GM19239 (cell line): ENCODE data around the gene LYG1.
"Not testable (repeated sequence)": the region's sequence is repeated elsewhere in the genome, so short reads cannot be mapped to it uniquely, and the experiment has no call there.

Source experiments
- DNase-seq: peaks from one replicate; pipeline ENCODE4 v3.0.0; 2011; ENCODE audit warnings: low spot score; ENCODE audit not compliant: insufficient read length
- FAIRE-seq: peaks from 2 replicates; lab custom pipeline; 2011; peaks lifted over from hg19 to GRCh38; lab: Jason Lieb, UNC

The LYG1 gene

DNA sequence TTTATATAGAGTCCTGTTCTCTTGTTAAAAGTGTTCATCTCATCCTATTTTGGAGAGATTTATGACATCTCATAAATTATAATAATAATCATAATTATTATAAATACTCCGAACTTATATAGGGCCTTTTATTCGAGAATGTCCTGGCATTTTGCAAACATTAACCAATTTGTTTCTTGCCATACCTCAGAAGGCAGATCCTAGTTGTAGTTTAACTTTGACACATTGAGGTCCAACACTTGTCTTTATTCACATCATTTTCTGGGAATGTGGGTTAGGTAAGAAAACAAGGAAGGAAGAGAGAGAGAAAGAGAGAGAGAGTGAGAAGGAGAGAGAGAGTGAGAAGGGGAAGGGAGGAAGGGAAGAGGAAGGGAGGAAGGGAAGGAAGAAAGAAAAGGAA is at the start of gene LYG1:
LYG1 (minus strand) TSS at position 101 of the 400 bp plus-strand sequence. CDS start 5,527 bp downstream, outside the sequence.
- not testable (repeated sequence) for DNase-seq
- peak; percentile 35 for FAIRE-seq

DNA sequence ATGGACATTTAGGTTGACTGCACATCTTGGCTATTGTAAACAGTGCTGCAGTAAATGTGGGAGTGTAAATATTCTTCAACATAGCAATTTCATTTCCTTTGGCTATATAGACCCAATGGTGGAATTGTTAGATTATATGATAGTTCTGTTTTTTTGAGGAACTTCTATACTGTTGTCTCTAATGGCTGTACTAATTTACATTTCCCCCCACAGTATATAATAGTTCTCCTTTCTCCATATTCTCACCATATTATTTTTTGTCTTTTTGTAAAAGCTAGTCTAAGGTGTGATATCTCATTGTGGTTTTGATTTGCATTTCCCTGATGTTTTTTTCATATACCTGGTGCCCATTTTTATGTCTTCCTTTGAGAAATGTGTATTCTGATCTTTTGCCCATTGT is 49.2 kb upstream of the LYG1 start:
- no peak for DNase-seq
- no peak for FAIRE-seq

DNA sequence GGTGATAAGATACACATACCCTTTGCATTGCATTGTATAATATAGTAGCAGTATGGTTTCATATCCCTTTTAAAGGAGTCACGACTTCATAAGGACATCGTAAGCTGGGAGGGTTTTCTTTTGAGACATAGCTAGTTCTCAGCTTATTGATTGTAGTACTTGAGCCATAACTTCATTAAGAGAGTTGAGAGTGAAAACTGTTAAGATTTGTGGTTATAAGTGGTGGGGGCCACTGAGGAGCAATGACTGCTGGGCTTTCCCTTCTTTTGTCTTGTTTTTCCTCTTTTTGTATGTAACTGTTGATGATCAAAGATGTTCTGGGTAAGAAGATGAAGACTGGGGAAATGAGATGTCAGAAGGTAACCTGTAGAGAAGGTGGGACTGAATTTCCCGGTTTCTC is 47.2 kb upstream of the LYG1 start:
- FAIRE-seq (no peak), DNase-seq (no peak)

DNA sequence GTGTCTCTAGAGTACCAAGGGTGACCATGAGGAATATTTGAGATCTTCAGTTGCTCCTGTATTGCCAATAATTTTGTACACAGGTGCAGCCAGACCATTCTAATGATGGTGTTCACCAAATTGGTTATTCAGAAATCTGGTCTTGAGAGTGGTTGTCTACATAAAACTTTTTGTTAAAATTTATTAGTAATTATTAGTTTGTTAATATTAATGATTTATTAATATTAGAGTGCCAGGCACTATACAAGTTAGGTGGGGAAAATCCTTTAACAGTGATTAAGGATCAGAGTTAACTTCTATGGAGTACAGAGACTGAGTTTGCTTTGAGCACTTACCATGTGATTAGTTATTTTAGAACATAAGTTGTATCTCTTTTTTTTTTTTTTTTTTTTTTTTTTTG is 45.2 kb upstream of the LYG1 start:
- no peak for DNase-seq
- no peak for FAIRE-seq

DNA sequence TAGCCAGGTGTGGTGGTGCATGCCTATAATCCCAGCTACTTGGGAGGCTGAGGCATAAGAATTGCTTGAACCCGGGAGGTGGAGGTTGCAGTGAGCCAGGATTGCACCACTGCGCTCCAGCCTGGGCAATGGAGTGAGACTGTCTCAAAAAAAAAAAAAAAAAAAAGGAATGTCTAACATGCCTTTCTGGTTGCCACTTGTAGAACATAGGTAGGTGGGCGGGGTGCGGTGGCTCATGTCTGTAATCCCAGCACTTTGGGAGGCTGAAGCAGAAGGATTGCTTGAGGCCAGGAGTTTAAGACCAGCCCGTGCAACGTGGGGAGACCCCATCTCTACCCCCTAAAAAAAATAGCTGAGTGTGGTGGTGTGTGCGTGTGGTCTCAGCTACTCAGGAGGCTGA is 44.4 kb upstream of the LYG1 start:
- FAIRE-seq, DNase-seq: not testable (repeated sequence)

DNA sequence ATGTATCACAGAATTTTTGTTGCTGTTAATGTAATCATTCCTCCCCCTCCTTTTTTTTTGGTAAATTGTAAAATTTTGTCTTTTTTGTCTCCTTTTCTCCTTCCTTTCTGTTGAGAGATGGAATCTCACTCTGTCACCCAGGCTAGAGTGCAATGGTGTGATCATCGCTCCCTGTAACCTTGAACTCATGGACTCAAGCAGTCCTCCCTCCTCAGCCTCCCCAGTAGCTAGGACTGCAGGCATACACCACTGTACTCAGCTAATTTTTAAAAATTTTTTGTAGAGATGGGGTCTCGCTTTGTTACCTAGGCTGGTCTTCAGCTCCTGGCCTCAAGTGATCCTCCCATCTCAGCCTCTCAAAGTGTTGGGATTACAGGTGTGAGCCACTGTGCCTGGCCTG is 41.5 kb upstream of the LYG1 start:
- no peak for FAIRE-seq
- no peak for DNase-seq

DNA sequence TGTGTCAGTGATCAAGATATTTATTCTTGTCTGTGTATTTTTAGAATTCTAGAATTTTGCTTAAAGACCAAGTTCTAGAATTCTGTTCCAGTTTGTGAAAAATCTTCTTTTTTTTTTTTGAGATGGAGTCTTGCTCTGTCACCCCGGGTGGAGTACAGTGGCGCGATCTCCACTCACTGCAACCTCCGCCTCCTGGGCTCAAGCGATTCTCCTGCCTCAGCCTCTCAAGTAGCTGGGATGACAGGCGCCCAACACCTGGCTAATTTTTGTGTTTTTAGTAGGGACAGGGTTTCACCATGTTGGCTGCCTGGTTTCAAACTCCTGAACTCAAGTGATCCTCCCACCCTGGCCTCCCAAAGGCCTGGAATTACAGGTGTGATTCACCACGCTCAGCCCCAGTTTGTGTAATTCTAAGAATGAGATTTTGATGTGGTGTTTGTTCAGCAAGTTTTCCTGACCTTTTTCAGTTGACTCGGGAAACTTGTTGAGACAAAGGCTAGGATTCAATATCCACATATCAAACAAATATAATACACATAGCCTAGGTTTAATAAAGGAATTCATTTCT is 39.8 kb upstream of the LYG1 start:
- DNase-seq (no peak), FAIRE-seq (no peak)

DNA sequence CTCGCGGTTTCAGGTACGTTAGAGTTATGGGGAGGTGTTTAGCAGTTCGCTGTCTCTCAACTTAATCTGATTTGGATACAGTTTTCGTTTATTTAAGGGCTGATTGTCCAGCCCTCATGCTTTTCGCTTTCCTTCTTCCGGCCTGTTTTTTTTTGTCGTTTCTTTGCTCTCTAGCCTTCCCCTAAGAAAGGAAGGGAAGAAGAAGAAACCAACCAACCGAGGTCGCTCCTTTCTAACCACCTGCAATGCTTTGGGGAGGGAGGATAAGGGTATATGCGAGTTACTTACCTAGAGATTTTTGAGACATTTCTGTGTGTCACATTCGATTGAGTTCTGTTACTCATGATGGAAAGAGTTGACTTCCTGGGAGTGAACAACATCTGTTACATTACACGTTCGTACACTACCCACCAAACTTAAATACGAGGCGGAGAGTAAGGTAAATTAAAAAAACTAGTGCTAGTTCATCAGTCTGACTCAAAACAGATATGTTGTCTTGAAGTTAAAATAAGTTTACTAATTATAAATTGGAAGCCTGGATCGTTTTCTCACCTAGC is 37.1 kb upstream of the LYG1 start:
- FAIRE-seq (peak; percentile 80), DNase-seq (no peak)

DNA sequence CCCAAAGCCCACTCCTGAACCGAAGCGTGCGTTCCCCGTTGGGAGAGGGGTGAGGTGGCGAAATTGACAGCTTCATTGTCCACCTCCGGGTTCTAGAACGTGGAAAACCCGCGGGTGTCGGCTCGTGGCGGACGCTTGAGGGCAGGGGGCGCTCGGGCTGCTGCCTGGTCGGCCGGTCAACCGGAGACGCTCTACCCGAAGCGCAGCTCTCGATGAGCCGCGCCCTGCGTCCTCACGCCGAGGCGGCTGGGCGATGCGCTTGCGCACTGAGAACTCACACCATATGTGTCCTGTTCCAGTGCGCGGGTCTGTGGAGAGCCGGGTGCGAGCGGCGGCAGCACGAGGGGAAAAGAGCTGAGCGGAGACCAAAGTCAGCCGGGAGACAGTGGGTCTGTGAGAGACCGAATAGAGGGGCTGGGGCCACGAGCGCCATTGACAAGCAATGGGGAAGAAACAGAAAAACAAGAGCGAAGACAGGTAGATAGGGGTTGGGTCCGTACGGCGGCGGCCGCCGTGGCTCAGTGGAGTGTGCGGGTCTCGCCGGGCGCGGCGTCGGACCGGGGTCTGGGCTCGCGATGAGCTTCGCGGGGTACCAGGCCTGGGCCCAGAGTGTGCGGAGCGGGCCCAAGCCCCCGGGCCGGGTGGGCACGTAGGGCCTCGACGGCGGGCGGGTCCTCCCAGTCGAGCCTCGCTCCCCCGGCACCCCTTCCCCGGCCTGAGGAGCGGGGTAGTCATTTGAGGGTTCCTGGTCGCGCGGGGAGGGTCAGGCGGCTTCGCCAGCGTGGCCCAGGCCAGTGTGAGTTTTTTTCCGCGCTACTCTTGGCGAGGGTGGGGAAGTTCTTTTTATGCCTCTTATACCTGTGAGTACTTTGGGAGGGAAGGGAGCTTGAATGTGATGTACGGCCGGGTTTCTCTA is 36.4 kb upstream of the LYG1 start, which contains the start of gene EIF5B:
EIF5B (plus strand) TSS at position 277 of the 916 bp plus-strand sequence; CDS start at position 443, 166 bp downstream.
- DNase-seq: peak; percentile 62
- FAIRE-seq: peak; percentile 78

DNA sequence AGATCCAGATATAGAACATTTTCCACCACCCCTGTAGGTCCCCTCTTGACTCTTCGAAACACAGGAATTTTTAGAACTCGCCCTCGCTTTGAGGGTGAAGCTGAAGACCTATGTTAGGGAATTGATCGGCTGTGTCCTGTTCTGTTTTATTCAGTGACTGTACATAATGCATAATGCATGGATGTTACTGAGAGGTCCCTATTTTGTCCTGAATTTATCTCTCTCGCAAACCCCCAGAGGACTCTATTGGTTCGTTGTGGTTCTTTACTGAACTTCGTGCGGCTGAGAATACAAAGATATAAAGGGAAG is 35.8 kb upstream of the LYG1 start:
- FAIRE-seq (no peak), DNase-seq (no peak)

DNA sequence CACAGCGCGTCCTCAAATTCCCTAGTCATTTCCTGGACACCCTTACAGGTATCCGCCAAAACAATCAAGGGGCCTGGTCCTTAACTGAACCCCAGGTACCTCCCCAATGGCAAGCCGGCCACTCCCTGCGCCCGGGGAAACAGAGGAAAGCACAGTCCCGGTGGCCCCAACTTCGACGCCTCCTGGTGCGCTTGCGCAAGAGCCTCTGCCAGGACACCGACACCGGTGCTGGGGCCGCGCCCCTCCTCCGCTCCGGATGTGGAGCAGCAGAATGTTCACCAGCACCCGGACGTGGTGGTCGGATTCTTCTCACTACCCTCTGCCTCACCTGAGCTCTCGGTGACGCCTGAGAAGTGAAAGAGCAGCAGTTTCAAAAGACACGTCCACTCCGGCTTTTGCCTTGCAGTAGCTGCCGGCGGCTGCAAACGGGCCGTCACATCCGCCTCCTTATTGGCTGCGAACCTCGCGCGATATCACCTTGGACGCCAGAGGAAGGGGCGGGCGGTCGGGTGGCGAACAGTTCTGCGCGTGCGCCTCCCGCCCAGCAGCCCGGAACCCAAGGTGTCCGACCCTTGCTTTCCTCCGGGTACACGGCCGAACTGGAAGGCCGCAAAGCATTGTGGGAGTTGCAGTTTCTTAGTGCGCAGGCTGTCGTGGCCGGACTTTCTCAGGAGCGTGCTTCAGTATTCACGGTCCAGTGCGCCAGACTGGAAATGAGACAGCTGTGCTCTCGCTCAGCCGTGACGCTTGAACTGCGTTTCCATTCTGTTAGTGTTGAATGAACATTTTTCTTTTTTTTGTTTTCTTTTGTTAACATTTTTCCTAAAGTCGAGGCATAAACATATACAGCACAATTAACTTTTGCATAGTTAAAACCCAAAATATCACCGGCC is 35.2 kb upstream of the LYG1 start, which contains the start of gene TXNDC9:
TXNDC9 (minus strand) TSS at position 423 of the 893 bp plus-strand sequence. CDS start 3,123 bp downstream, outside the sequence.
- DNase-seq (peak; percentile 81), FAIRE-seq (peak; percentile 91)

DNA sequence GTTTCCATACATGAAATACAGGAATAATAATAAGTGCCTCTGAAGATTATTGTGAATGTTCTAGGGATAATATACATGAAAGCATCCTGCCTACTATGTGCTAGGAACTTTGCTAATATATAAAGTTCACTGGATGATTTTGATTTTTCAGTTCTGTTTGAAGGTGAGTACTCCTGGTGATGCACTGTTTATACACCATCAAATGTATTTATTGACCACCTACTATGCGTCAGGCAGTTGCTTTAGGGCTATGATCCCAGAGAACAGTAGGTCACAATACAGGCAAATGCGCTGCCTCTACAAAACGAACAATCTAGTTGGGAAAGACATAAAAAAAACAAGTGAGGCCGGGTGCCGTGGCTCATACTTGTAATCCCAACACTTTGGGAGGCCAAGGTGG is 24.4 kb upstream of the LYG1 start:
- DNase-seq (no peak), FAIRE-seq (no peak)

DNA sequence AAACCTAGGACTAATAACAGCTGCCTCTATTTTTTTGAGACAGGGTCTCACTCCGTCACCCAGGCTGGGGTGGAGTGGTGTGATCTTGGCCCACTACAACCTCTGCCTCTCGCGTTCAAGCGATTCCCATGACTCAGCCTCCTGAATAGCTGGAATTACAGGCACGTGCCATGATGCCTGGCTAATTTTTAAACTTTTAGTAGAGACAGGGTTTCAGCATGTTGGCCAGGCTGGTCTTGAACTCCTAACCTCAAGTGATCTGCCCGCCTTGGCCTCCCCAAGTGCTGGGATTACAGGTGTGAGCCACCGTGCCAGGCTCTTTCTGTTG is 16.8 kb upstream of the LYG1 start:
- not testable (repeated sequence) for DNase-seq, FAIRE-seq

DNA sequence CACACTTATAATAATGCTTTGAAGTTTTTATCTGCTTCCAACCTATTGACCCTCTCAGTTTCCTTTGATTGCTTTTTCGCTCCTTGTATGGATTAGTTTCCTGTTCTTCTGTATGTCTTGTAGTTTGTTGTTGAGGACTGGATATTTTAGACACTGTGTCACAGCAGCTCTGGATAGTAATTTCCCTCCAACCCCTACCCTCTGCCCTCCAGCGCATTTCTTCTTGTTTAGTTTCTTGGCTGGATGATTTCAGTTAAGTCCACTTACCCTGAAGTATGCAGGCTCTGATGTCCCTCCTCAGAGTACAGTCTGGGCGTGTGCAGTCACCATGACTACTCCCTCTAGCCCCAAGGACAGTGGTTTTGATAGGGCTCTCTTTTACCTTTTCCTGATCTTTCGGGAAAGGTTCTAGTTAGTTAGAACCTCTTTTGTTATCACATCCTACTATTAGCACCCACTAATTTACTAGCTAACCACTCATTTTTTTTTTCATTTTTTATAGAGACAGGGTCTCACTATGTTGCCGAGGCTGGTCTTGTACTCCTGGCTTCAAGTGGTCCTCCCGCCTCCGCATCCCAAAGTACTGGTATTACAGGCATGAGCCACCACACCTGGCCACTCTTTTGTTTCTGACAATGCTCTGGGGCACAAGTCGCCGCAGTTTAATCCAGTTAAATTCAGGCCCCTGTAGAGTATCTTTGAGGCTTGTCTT is 16.3 kb upstream of the LYG1 start:
- DNase-seq (no peak), FAIRE-seq (no peak)

DNA sequence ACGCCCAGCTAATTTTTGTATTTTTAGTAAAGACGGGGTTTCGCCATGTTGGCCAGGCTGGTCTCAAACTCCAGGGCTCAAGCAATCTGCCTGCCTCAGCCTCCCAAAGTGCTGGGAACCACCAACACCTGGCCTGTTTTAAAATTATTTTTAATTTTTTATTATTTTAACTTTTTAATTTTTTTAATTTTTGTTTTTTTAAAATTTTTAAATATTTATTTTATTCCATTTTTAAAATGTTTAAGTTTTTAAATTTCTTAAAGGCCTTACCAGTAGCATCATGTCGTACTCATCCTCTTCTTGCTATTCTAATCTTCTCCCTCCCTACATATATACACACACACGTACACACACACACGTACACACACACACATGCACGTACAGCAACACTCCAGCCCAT is 1.4 kb downstream of the LYG1 start:
- FAIRE-seq (no peak), DNase-seq (no peak)

DNA sequence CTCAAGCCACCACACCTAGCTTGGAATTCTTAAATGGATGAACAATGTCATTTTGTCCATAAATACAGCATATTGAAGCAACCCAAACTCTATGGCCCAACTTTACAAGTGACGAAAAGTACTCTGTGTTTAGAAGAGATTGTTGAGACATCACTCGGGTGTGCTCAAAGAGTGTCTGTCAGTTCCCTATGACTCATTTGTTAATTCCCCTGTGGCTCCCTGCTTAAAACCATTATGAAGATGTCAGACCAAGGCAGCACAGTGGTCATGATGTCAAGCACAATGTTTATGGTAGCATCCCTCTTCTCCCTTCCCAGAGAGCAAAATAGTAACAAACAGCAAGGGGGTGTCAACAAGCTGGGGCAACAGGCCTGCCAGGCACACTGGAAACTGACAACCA is 3.0 kb downstream of the LYG1 start:
- FAIRE-seq (no peak), DNase-seq (no peak)

DNA sequence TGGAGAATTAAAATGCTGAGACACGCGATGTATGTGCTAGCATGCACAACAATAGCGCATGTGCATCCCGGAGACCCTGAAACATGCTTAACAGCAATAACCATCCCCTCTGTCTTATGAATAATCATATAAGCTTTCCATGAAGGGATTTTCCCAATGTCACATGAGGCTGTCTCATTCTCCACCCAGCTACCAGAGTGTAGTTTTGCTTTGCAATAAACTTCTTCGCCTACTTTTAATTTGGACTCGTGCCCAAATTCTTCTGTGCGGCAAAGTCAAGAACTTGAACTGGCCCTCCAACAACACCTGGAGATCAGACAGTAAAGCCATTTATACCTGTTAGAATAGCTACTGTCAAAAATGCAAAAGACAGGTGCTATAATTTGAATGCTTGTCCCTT is 15.5 kb downstream of the LYG1 start:
- no peak for FAIRE-seq
- no peak for DNase-seq

DNA sequence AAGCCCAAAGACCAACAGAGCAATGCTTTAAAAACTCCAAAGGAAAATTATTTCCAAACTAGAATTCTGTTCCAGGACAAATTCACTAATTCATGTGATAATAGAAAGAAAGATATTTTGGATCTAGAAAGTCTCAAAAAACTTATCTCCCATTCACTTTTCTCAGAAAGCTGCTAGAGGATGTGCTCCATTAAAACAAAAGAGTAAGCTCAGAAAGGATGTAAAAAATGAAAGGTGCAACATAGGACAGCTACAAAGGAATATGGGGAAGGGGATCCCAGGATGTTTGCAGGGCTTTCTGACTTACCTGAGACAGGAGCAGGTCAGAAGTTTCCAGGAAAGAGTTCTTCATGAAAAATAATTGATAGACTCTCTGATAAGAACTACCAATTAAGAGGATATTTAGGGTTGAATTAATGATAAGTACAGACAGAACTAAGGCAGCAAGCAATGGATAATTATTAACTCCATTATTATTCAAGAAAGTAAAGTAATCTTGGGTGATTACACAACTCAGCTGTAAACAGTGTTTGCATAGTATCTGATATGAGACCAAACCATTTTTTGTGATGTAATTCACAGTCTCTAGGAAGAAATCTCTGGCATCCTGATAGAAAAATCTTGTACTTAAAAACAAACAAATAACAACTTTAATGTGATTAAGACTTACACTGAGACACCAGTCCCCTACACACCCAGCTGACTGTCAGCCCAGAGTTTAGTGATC is 20.9 kb downstream of the LYG1 start:
- FAIRE-seq (no peak), DNase-seq (no peak)

DNA sequence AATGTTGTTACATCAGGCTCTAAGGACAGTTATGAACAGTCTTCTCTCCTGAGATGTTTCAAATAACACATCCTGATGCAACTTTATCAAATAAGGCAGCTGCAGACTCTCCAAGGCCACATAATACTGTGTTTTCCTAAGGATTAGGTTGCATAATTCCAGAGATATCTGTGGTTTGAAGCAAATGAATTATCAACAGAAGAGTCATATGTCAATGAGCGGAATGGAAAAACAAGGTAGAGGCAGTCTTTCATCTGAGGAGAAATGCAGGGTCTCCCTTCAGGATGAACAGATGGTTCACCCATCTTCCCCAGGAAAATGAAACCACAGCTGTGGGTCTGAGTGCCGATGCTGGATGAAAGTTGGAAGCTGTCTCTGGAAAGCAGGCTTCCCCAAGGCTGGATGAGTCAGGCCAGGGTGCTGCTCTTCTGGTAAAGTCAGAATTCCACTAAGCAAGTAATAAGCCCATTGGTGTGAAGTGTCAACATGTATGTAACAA is 22.2 kb downstream of the LYG1 start:
- DNase-seq (no peak), FAIRE-seq (no peak)
